GM23338 (cell line): ENCODE measurements around the gene ZNF593OS. TPM values are rescaled to one million over a fixed set of nuclear protein-coding genes. Genes with fewer than 3 reads are reported as not detected.

Source experiments
- ATAC-seq: fragments of 200-7000 bp; cut with Tn5 transposase; 3 replicates; pipeline ENCODE4 v1.9.1; 2020
- DNase-seq: peaks from one replicate; pipeline ENCODE4 v3.0.0-alpha.2; 2015; ENCODE audit warnings: low spot score
- H2AFZ ChIP-seq: fragments of 200-600 bp; sonication (generic); 2 replicates; pipeline ENCODE4 v1.8.0; 2016; ENCODE audit warnings: antibody characterized with exemption, mild to moderate bottlenecking, moderate library complexity
- H3F3A ChIP-seq: fragments of 200-600 bp; sonication (generic); replicated peaks from 2 replicates; pipeline ENCODE4 v1.8.0; 2017; ENCODE audit warnings: antibody characterized with exemption, mixed run types, low read depth
- H3K27ac ChIP-seq: fragments of 200-600 bp; sonication (generic); 2 replicates; pipeline ENCODE4 v1.6.1; 2016; ENCODE audit warnings: low read depth
- H3K27me3 ChIP-seq: fragments of 200-600 bp; sonication (generic); 2 replicates; pipeline ENCODE4 v1.8.0; 2016; ENCODE audit warnings: mild to moderate bottlenecking, mixed run types, moderate library complexity; ENCODE audit not compliant: insufficient read depth
- H3K36me3 ChIP-seq: fragments of 200-600 bp; sonication (generic); 2 replicates; pipeline ENCODE4 v1.8.0; 2016; ENCODE audit warnings: mild to moderate bottlenecking; ENCODE audit not compliant: insufficient read depth
- H3K4me1 ChIP-seq: fragments of 200-600 bp; sonication (generic); 2 replicates; pipeline ENCODE4 v1.8.0; 2016; ENCODE audit warnings: mild to moderate bottlenecking, moderate library complexity; ENCODE audit not compliant: insufficient read depth
- H3K4me2 ChIP-seq: fragments of 200-600 bp; sonication (generic); 2 replicates; pipeline ENCODE4 v1.7.1; 2017; ENCODE audit warnings: mixed run types
- H3K4me3 ChIP-seq: fragments of 200-600 bp; sonication (generic); 2 replicates; pipeline ENCODE4 v1.6.1; 2016; ENCODE audit warnings: mixed run types
- H3K79me2 ChIP-seq: fragments of 200-600 bp; sonication (generic); replicated peaks from 2 replicates; pipeline ENCODE4 v1.8.0; 2017; ENCODE audit warnings: mild to moderate bottlenecking; ENCODE audit not compliant: insufficient read depth
- H3K9me2 ChIP-seq: fragments of 200-600 bp; sonication (generic); 2 replicates; pipeline ENCODE4 v1.8.0; 2017; ENCODE audit not compliant: insufficient read depth
- H4K20me1 ChIP-seq: fragments of 200-600 bp; sonication (generic); replicated peaks from 2 replicates; pipeline ENCODE4 v1.8.0; 2017; ENCODE audit warnings: mild to moderate bottlenecking; ENCODE audit not compliant: insufficient read depth
- H3K27ac Mint-ChIP-seq: 2 replicates; pipeline ENCODE4 v1.8.0; 2020; ENCODE audit warnings: inconsistent platforms, mild to moderate bottlenecking, moderate library complexity, mixed read lengths
- H3K27me3 Mint-ChIP-seq: 3 replicates; pipeline ENCODE4 v1.8.0; 2022; ENCODE audit warnings: low read depth, mild to moderate bottlenecking, moderate library complexity, mixed read lengths, inconsistent platforms; ENCODE audit not compliant: insufficient read depth, poor library complexity
- H3K36me3 Mint-ChIP-seq: 3 replicates; pipeline ENCODE4 v1.8.0; 2021; ENCODE audit warnings: low read depth, mild to moderate bottlenecking, inconsistent platforms, moderate library complexity, mixed read lengths
- H3K4me1 Mint-ChIP-seq: 3 replicates; pipeline ENCODE4 v1.8.0; 2020; ENCODE audit warnings: mild to moderate bottlenecking, inconsistent platforms, mixed read lengths
- H3K4me3 Mint-ChIP-seq: 3 replicates; pipeline ENCODE4 v1.8.0; 2021; ENCODE audit warnings: moderate library complexity, mild to moderate bottlenecking, inconsistent platforms, mixed read lengths
- H3K9me3 Mint-ChIP-seq: 3 replicates; pipeline ENCODE4 v1.8.0; 2020; ENCODE audit warnings: moderate library complexity, mild to moderate bottlenecking, inconsistent platforms, mixed read lengths
- CREB1 ChIP-seq: fragments of 250-450 bp; sonication (Bioruptor Pico); IDR thresholded peaks from 2 replicates; pipeline ENCODE4 v1.5.0; 2020; ENCODE audit warnings: low read depth, mild to moderate bottlenecking, moderate library complexity
- EZH2phosphoT487 ChIP-seq: fragments of 200-600 bp; sonication (generic); IDR thresholded peaks from one replicate; pipeline ENCODE4 v1.8.1; 2018; ENCODE audit warnings: antibody characterized with exemption; ENCODE audit not compliant: unreplicated experiment
- JUNB ChIP-seq: IDR thresholded peaks from one replicate; pipeline ENCODE4 v1.6.1; 2016; ENCODE audit warnings: antibody characterized with exemption; ENCODE audit not compliant: unreplicated experiment
- NANOG ChIP-seq: IDR thresholded peaks from 2 replicates; pipeline ENCODE4 v1.6.1; 2016; ENCODE audit warnings: antibody characterized with exemption, borderline replicate concordance
- POLR2AphosphoS5 ChIP-seq: IDR thresholded peaks from 2 replicates; pipeline ENCODE4 v1.6.1; 2016; ENCODE audit warnings: antibody characterized with exemption, low read depth
- STAT1 ChIP-seq: IDR thresholded peaks from one replicate; pipeline ENCODE4 v1.6.1; 2016; ENCODE audit warnings: antibody characterized with exemption; ENCODE audit not compliant: unreplicated experiment
- ZNF114 ChIP-seq: fragments of 250-450 bp; sonication (Bioruptor Pico); IDR thresholded peaks from 2 replicates; pipeline ENCODE4 v1.5.0; 2020; ENCODE audit warnings: mild to moderate bottlenecking, moderate library complexity
- ZNF331 ChIP-seq: fragments of 250-450 bp; sonication (Bioruptor Pico); IDR thresholded peaks from 2 replicates; pipeline ENCODE4 v1.5.0; 2020; ENCODE audit warnings: low read depth, mild to moderate bottlenecking, moderate library complexity
- polyA plus RNA-seq: library from polyadenylated mRNA; unstranded; fragments of >200 nt; fragmentation: Nextera tagmentation; extraction: Ambion mirVana; gene quantifications from 2 replicates; pipeline ENCODE4 v1.2.1, GENCODE V29; 2016
- total RNA-seq: library from RNA; depleted of rRNA; stranded (reverse); fragments of >200 nt; shearing (Covaris generic); gene quantifications from 2 replicates; pipeline ENCODE4 v1.2.3, GENCODE V29; 2014
- TF ChIP-seq, protein P1 (sequence below), 2 experiments: fragments of 200-600 bp in 1 of 2; sonication (generic) in 1 of 2; conservative IDR thresholded peaks; 2 replicates each; pipeline versions ENCODE4 v1.5.1 to v1.6.1; 2016 to 2017; ENCODE audit warnings: antibody characterized with exemption in 2 of 2, low read depth in 2 of 2, mild to moderate bottlenecking in 2 of 2, moderate library complexity in 1 of 2
- TF ChIP-seq, protein P2 (sequence below): IDR thresholded peaks from one replicate; pipeline ENCODE4 v1.6.1; 2018; ENCODE audit warnings: antibody characterized with exemption; ENCODE audit not compliant: unreplicated experiment

The ZNF593OS gene
- total and polyA plus RNA-seq, 2 experiments from 2014 or later, result 1.1 TPM; not detected in 1

DNA sequence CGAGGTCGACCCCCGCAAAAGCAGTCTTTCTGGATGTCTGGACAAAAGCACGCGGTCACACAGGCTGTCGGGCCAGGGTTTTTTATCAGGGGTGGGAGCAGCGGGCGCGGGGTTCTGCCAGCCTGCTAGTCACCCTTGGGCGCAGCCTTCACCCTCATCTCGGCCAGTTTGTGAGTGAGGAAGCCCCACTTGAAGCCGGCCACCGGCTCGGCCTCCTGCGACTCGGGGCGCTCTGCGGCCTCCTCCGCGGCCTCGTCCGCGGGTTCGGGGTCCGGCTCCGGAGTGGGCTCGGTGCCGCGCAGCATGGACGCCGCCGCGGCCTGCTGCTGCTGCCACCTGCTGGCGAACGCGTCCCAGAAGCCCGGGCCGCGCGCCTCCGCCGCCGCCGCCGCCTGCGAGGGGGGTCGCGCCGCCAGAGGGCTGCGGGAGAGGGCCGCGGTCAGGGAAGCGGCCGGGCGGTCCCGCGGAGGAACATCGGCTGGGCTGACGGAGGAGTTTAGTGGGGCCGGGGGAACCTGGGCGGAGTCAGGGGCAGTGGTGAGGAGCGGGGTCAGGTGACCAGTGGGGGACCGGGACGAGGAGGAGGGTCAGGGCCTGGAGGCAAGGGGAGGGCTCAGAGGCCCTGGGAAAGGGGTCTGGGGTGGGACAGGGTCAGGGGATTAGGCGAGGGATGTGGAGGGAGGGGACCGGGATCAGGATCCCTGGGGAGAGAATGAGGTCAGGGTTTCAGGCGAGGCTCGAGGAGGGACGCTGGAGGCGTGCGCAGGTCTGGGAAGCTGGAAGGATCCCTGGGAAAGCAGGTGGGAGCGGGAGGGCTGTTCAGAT, 7.4 kb downstream of the ZNF593OS start:
- Mint-ChIP-seq H3K36me3 (no peaks in the 10 kb centered on the region), H3K27ac (no peak overlapping the region; the same call in 1 of the 2 replicates), H3K27me3 (peaks cover 63% of the 10 kb centered on the region), H3K9me3 (peaks cover 3% of the 10 kb centered on the region; the same call in 1 of the 3 replicates), H3K4me1 (peaks cover 35% of the 10 kb centered on the region), H3K4me3 (peak overlapping the region; percentile 81)
- Histone ChIP-seq H3K27me3 (peaks cover 80% of the 10 kb centered on the region), H4K20me1 (no peaks in the 10 kb centered on the region), H2AFZ (peak overlapping the region; percentile 88), H3K79me2 (no peaks in the 10 kb centered on the region), H3K27ac (no peak overlapping the region), H3K9me2 (no peaks in the 10 kb centered on the region), H3K4me2 (peak overlapping the region; percentile 90), H3F3A (peaks cover 9% of the 10 kb centered on the region; the same call in 1 of the 2 replicates), H3K36me3 (no peaks in the 10 kb centered on the region), H3K4me1 (peaks cover 35% of the 10 kb centered on the region), H3K4me3 (peak overlapping the region; percentile 71)
- ATAC-seq (peak; percentile 44), DNase-seq (peak; percentile 86)
- no peak for TF ChIP-seq NANOG
- no peak for TF ChIP-seq CREB1 (CRISPR knock-in tag)
- TF ChIP-seq, protein P1, sequence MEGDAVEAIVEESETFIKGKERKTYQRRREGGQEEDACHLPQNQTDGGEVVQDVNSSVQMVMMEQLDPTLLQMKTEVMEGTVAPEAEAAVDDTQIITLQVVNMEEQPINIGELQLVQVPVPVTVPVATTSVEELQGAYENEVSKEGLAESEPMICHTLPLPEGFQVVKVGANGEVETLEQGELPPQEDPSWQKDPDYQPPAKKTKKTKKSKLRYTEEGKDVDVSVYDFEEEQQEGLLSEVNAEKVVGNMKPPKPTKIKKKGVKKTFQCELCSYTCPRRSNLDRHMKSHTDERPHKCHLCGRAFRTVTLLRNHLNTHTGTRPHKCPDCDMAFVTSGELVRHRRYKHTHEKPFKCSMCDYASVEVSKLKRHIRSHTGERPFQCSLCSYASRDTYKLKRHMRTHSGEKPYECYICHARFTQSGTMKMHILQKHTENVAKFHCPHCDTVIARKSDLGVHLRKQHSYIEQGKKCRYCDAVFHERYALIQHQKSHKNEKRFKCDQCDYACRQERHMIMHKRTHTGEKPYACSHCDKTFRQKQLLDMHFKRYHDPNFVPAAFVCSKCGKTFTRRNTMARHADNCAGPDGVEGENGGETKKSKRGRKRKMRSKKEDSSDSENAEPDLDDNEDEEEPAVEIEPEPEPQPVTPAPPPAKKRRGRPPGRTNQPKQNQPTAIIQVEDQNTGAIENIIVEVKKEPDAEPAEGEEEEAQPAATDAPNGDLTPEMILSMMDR (conservative IDR thresholded peaks at IDR 0.05; ENCODE audit: low read depth in 2 of 2), result peak; percentile 47 to 67
- peak; percentile 51; the same call in 1 of the 2 replicates for TF ChIP-seq POLR2AphosphoS5
- TF ChIP-seq JUNB, result no peak
- TF ChIP-seq STAT1, result no peak
- no peak for TF ChIP-seq ZNF331 (CRISPR knock-in tag)

DNA sequence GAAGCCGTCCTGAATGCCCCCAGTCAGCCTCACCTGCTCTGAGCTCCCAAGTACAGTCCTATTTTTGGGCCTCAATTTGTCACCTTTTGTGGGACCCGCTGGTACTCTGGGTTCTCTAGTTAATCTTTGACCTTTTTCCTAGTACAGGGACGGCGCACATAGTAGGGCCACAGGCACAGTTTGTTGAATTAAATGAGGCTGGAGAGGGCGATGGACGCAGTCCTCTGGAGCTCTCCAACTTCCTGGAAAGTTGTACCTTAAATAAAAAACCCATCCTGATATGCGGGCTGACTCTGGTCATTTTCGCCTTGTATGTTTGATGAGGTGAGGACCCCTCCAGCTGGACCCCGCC, 8.0 kb downstream of the ZNF593OS start:
- Histone ChIP-seq H3K27ac (no peak overlapping the region), H3K9me2 (no peaks in the 10 kb centered on the region), H3K4me1 (peaks cover 36% of the 10 kb centered on the region), H3K4me3 (peak overlapping the region; percentile 71), H3K4me2 (peak overlapping the region; percentile 90), H3K79me2 (no peaks in the 10 kb centered on the region), H3K27me3 (peaks cover 80% of the 10 kb centered on the region), H4K20me1 (no peaks in the 10 kb centered on the region), H3F3A (peaks cover 9% of the 10 kb centered on the region; the same call in 1 of the 2 replicates), H3K36me3 (no peaks in the 10 kb centered on the region), H2AFZ (peak overlapping the region; percentile 88; the same call in 1 of the 2 replicates)
- Mint-ChIP-seq H3K27ac (no peak overlapping the region), H3K27me3 (peaks cover 68% of the 10 kb centered on the region), H3K9me3 (peaks cover 3% of the 10 kb centered on the region; the same call in 1 of the 3 replicates), H3K4me3 (peak overlapping the region; percentile 57), H3K4me1 (peaks cover 36% of the 10 kb centered on the region), H3K36me3 (no peaks in the 10 kb centered on the region)
- DNase-seq, result no peak
- ATAC-seq, result no peak
- TF ChIP-seq ZNF114 (no peak), EZH2phosphoT487 (no peak), NANOG (no peak)
- TF ChIP-seq, protein P2, sequence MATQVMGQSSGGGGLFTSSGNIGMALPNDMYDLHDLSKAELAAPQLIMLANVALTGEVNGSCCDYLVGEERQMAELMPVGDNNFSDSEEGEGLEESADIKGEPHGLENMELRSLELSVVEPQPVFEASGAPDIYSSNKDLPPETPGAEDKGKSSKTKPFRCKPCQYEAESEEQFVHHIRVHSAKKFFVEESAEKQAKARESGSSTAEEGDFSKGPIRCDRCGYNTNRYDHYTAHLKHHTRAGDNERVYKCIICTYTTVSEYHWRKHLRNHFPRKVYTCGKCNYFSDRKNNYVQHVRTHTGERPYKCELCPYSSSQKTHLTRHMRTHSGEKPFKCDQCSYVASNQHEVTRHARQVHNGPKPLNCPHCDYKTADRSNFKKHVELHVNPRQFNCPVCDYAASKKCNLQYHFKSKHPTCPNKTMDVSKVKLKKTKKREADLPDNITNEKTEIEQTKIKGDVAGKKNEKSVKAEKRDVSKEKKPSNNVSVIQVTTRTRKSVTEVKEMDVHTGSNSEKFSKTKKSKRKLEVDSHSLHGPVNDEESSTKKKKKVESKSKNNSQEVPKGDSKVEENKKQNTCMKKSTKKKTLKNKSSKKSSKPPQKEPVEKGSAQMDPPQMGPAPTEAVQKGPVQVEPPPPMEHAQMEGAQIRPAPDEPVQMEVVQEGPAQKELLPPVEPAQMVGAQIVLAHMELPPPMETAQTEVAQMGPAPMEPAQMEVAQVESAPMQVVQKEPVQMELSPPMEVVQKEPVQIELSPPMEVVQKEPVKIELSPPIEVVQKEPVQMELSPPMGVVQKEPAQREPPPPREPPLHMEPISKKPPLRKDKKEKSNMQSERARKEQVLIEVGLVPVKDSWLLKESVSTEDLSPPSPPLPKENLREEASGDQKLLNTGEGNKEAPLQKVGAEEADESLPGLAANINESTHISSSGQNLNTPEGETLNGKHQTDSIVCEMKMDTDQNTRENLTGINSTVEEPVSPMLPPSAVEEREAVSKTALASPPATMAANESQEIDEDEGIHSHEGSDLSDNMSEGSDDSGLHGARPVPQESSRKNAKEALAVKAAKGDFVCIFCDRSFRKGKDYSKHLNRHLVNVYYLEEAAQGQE, result no peak
